ENCODE results near the gene DENND2A. TPM values are rescaled to one million over a fixed set of nuclear protein-coding genes. Genes with fewer than 3 reads are reported as not detected.
"Not testable (repeated sequence)": the region's sequence is repeated elsewhere in the genome, so short reads cannot be mapped to it uniquely, and the experiment has no call there.

DENND2A gene
- total RNA-seq, 1 experiment from 2014 or later: 11.9 TPM

DNA sequence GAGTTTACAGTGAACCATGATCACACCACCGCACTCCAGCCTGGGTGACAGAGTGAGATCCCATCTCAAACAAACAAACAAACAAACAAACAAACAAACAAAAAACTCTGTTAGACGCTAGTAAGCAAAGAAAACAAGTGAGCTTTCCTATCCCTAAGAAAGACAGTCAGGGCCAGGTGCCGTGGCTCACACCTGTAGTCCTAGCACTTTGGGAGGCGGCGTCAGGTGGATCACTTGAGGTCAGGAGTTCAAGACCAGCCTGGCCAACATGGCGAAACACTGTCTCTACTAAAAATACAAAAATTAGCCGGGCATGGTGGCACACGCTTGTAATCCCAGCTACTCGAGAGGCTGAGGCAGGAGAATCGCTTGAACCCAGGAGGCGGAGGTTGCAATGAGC lies 36.3 kb upstream of the DENND2A start:
- H3K27me3 ChIP-seq (ENCODE audit: control insufficient read depth, insufficient read depth, low read length): peaks cover 13% of the 10 kb centered on the region; the same call in 1 of the 2 replicates
- DNase-seq; H3K36me3 ChIP-seq (replicated peaks; ENCODE audit: control insufficient read depth, insufficient read depth, low read length); H3K4me3 ChIP-seq (ENCODE audit: insufficient read depth, low read depth, low read length): not testable (repeated sequence)

DNA sequence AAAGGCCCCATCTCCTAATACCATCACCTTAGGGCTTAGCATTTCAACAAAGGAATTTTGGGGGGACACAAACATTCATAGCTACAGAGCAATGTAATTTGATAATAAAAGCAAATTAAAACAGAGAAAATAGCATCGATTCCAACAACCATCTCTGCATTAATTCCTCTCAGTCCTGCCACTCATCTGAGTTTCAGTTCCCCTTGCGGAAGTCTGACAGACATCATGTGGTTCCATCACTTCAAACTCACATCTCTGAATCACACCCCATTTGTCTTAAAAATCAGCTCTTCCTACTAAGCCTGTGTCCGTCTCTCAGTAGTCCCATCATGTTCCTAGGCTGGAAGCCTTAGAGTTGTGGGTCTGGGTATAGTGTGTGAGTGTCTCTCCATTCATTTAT lies 35.7 kb upstream of the DENND2A start:
- no peak for DNase-seq
- H3K4me3 ChIP-seq (ENCODE audit: insufficient read depth, low read depth, low read length): no peak overlapping the region
- H3K36me3 ChIP-seq (replicated peaks; ENCODE audit: control insufficient read depth, insufficient read depth, low read length): peaks cover 4% of the 10 kb centered on the region
- H3K27me3 ChIP-seq (ENCODE audit: control insufficient read depth, insufficient read depth, low read length): peaks cover 13% of the 10 kb centered on the region; the same call in 1 of the 2 replicates

DNA sequence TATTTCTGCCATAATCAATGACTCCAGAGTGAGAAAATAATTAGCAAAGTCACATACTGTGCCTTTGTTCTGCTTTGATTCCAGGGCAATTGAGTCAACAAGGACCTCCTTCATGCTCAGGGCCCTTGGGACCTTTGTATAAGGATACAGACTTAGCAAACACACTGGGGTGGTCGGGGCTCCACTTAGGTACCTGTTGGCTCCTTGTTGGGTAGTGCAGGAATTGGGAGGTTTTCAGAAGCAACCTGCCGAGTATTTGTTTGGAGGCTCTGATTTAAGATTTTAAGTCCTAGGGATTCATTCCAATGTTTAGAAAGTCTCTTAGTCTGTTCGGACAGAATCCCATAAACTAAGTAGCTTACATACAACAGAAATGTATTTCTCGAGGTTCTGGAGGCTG lies 35.1 kb upstream of the DENND2A start:
- no peak for DNase-seq
- H3K27me3 ChIP-seq (ENCODE audit: control insufficient read depth, insufficient read depth, low read length): peaks cover 13% of the 10 kb centered on the region; the same call in 1 of the 2 replicates
- peaks cover 2% of the 10 kb centered on the region for H3K36me3 ChIP-seq (replicated peaks; ENCODE audit: control insufficient read depth, insufficient read depth, low read length)
- no peak overlapping the region for H3K4me3 ChIP-seq (ENCODE audit: insufficient read depth, low read depth, low read length)

DNA sequence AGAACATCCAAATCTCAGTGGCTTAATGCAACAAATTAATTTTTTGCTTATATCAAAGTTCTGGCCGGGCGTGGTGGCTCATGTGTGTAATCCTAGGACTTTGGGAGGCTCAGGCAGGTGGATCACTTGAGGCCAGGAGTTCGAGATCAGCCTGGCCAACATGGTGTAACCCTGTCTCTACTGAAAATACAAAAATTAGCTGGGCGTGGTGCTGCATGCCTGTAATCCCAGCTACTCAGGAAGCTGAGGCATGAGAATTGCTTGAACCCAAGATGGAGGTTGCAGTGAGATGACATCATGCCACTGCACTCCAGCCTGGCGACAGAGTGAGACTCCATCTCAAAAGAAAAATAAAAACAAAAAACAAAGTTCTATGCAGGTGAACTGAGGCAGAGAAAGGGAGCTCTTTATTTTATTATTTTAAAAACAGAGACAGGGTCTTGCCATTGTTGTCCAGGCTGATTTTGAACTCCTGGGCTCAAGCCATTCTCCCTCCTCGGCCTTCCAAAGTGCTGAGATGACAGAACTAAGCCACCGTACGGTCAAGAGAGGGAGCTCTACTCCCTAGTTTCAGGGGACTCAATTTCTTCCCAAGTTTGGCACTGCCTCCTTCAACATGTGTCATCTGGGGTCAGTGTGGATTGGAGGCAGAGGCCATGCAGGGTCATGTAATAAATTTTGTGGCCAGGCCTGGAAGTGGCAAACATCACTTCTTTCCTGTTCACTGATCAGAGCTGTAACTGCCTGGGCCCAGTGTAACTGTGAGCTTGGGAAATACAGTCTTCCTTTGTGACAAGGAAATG lies 34.5 kb upstream of the DENND2A start:
- Histone ChIP-seq H3K27me3 (ENCODE audit: control insufficient read depth, insufficient read depth, low read length) (peaks cover 13% of the 10 kb centered on the region; the same call in 1 of the 2 replicates), H3K36me3 (replicated peaks; ENCODE audit: control insufficient read depth, insufficient read depth, low read length) (peaks cover under 1% of the 10 kb centered on the region), H3K4me3 (ENCODE audit: insufficient read depth, low read depth, low read length) (no peak overlapping the region)
- DNase-seq: peak; percentile 77

DNA sequence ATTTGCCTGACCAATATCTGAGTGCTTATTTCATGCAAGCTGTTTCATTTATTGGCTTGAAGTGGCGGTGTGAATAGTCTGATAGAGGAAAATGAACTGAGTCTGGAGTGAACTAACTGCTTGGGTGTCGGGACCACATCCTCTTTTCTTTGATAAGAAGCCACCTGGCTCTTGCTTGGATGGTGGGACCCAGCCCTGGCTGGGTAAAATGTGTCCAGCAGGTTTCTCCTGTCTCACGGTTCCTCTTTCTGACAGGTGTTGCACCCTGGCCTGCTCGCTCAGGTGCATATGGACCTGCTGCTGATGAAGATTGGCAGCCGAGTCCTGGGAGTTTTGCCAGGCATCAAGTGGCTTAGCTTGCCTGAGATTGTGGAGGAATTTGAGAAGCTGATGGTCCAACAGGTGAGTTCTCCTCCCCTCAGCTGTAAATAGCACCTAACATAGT lies 33.8 kb upstream of the DENND2A start:
- Histone ChIP-seq H3K27me3 (ENCODE audit: control insufficient read depth, insufficient read depth, low read length) (peaks cover 13% of the 10 kb centered on the region; the same call in 1 of the 2 replicates), H3K4me3 (ENCODE audit: insufficient read depth, low read depth, low read length) (no peak overlapping the region), H3K36me3 (replicated peaks; ENCODE audit: control insufficient read depth, insufficient read depth, low read length) (no peaks in the 10 kb centered on the region; the same call in none of the 2 replicates)
- no peak for DNase-seq

DNA sequence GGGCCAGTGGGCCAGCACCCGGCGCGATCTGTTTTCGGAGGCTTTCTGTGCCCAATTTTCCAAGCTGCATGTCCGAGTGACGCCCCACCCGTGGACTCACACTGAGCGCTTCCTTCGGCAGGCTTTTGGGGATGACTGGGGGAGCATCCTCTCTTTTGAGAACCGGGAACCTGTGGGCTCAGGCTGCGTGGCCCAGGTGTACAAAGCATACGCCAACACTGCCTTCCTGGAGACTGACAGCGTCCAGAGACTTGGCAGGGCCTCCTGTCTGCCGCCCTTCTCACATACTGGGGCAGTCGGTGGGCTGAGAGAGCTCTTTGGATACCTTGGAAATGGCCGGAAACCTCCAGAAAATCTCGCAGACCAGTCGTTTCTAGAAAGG lies 33.2 kb upstream of the DENND2A start:
- peaks cover 13% of the 10 kb centered on the region; the same call in 1 of the 2 replicates for H3K27me3 ChIP-seq (ENCODE audit: control insufficient read depth, insufficient read depth, low read length)
- no peaks in the 10 kb centered on the region; the same call in none of the 2 replicates for H3K36me3 ChIP-seq (replicated peaks; ENCODE audit: control insufficient read depth, insufficient read depth, low read length)
- peak; percentile 46 for DNase-seq
- peak overlapping the region; percentile 73 for H3K4me3 ChIP-seq (ENCODE audit: insufficient read depth, low read depth, low read length)

DNA sequence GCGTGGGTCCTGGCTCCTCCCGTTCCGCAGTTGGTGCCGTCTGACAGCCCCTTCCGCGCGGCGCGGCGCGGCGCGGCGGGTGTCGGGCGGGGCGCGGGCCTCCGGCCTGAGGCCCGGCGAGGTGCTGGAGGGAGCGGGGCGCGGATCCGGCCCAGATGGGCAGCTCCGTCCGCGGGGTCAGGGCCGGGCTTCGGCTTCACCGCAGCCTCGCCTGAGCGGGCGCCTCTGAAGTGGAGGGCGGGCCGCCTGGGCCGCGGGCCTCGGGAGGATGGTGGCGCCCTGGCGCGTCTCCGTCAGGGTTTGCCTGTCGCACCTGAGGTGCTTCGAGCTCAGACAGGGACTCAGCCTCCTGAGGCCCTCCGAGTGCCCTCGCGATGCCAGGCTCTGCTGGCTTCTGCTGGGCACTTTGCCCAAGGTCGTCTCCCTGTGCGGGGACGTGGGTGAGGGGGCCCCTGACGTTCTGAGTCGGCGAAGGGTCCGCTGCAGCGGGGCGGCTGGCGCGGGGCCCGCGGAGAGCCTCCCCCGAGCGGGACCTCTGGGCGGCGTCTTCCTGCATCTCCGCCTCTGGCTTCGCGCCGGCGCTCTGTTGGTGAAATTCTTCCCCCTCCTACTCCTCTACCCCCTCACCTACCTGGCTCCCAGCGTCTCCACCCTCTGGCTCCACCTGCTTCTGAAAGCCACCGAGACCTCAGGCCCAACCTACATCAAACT lies 32.6 kb upstream of the DENND2A start:
- Histone ChIP-seq H3K4me3 (ENCODE audit: insufficient read depth, low read depth, low read length) (peak overlapping the region; percentile 73), H3K36me3 (replicated peaks; ENCODE audit: control insufficient read depth, insufficient read depth, low read length) (no peaks in the 10 kb centered on the region; the same call in none of the 2 replicates), H3K27me3 (ENCODE audit: control insufficient read depth, insufficient read depth, low read length) (peaks cover 13% of the 10 kb centered on the region; the same call in 1 of the 2 replicates)
- DNase-seq: peak; percentile 90

DNA sequence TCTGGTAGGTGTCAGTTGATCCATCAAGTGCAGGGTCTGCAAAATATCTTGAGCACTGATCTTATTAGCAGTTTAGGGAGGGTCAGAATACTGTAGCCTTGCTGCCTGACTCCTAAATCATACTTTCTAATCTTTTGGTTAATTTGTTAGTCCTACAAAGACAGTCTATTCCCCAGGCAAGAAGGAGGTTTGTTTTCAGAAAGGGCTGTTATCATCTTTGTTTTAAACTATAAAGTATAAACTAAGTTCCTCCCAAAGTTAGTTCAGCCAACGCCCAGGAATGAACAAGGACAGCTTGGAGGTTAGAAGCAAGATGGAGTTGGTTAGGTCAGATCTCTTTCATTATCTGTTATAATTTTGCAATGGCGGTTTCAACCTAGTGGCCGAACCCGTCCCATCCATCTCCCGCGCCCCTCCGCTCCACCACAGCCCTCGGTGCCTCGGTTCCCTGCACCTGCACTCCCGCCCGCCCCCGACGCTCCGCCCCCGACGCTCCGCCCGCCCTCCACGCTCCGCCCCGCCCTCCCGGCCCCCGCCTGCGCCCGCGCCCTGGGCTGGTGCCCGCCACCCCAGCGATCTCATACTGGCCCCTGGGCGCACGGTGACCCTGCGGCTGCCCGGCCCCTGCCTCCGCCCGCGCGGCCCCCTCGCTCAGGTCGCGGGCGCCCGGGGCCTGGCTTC lies 31.9 kb upstream of the DENND2A start, which contains the start of gene ADCK2:
ADCK2 (plus strand) TSS at position 564 of the 681 bp plus-strand sequence. CDS start 386 bp downstream, outside the sequence.
- peak; percentile 98 for DNase-seq
- Histone ChIP-seq H3K27me3 (ENCODE audit: control insufficient read depth, insufficient read depth, low read length) (peaks cover 13% of the 10 kb centered on the region; the same call in 1 of the 2 replicates), H3K4me3 (ENCODE audit: insufficient read depth, low read depth, low read length) (peak within 1 kb of the TSS; percentile 73), H3K36me3 (replicated peaks; ENCODE audit: control insufficient read depth, insufficient read depth, low read length) (no peaks in the 10 kb centered on the region; the same call in none of the 2 replicates)

DNA sequence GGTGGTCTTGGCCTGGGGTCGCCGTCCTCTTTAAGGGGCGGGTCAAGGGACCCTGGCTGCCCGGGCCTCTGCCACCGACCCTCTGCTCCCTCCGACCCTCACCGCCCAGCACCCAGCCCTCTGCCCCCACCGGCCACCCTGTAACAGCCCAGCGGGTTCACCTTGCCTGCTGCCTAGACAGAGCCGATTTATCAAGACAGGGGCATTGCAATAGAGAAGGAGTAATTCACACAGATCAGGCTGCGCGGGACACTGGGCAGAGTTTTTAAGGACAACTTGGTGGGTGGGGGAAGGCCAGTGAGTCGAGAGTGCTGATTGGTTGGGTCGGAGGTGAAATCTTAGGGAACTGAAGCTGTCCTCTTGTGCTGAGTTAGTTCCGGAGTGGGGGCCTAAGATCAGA lies 31.4 kb upstream of the DENND2A start:
- Histone ChIP-seq H3K4me3 (ENCODE audit: insufficient read depth, low read depth, low read length) (peak overlapping the region; percentile 22), H3K27me3 (ENCODE audit: control insufficient read depth, insufficient read depth, low read length) (peaks cover 13% of the 10 kb centered on the region; the same call in 1 of the 2 replicates), H3K36me3 (replicated peaks; ENCODE audit: control insufficient read depth, insufficient read depth, low read length) (no peaks in the 10 kb centered on the region; the same call in none of the 2 replicates)
- peak; percentile 44 for DNase-seq

DNA sequence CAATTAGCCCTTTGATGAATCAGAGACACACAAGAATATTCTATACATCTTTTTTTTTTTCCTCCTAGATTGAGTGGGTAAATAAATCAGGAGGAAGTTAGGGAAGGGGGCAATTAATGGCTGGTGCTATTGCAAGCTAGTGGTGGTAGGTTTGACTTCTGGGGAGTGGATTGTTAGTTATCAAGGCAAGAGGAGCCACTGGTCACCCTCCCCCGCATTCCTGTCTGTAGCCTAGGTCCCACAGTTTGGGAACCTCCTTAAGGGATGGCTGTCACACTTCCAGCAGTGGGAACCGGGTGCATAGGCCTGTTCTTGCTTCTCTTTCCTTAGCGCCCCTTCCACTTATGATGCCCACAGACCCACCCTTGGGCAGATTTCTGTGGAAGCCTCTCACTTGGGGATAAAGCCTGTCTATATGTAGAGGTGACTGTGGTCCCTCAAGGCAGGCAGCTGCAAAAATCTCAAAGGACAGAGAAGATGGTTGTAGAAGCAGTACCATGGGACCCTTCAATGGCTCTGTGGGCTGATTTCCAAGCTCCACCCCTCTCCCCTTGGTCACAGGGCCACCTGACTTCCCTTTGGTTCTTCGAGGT lies 29.8 kb upstream of the DENND2A start:
- H3K36me3 ChIP-seq (replicated peaks; ENCODE audit: control insufficient read depth, insufficient read depth, low read length): no peaks in the 10 kb centered on the region; the same call in 1 of the 2 replicates
- H3K27me3 ChIP-seq (ENCODE audit: control insufficient read depth, insufficient read depth, low read length): peaks cover 13% of the 10 kb centered on the region; the same call in 1 of the 2 replicates
- DNase-seq: peak; percentile 47
- no peak overlapping the region for H3K4me3 ChIP-seq (ENCODE audit: insufficient read depth, low read depth, low read length)

DNA sequence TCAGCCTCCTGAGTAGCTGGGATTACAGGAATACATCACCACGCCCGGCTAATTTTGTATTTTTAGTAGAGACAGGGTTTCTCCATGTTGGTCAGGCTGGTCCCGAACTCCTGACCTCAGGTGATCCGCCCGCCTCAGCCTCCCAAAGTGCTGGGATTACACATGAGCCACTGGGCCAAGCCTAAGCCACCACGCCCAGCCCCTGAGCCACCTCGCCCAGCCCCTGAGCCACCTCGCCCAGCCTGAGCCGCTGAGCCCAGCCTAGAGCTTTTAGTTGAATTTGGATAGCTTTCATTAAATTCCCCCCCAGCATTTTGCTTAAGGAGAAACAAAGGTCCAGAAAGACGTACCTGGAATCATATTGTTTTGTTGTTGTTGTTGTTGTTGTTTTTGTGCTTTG lies 29.2 kb upstream of the DENND2A start:
- DNase-seq; H3K4me3 ChIP-seq (ENCODE audit: insufficient read depth, low read depth, low read length); H3K36me3 ChIP-seq (replicated peaks; ENCODE audit: control insufficient read depth, insufficient read depth, low read length): not testable (repeated sequence)
- H3K27me3 ChIP-seq (ENCODE audit: control insufficient read depth, insufficient read depth, low read length): peaks cover 13% of the 10 kb centered on the region; the same call in 1 of the 2 replicates

DNA sequence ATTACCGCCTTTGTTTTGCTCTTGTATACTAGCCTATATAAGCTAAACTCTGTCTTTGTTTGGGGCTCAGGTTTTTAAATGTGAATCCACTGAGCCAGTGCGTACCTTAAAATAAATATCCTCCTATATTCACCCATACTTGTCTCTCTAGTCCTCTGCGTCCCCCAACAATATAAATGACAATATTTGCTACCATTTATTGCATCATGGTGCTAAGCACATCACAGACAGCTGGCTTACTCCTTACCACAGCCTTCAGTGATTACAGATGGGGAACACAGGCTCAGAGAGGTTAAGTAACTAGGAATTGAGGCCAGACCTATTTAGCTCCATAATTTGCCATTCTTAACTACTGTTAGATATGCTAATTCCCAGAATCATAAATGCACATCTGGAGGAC lies 28.7 kb upstream of the DENND2A start:
- Histone ChIP-seq H3K36me3 (replicated peaks; ENCODE audit: control insufficient read depth, insufficient read depth, low read length) (no peaks in the 10 kb centered on the region; the same call in 1 of the 2 replicates), H3K4me3 (ENCODE audit: insufficient read depth, low read depth, low read length) (no peak overlapping the region), H3K27me3 (ENCODE audit: control insufficient read depth, insufficient read depth, low read length) (peaks cover 13% of the 10 kb centered on the region; the same call in 1 of the 2 replicates)
- DNase-seq: no peak

DNA sequence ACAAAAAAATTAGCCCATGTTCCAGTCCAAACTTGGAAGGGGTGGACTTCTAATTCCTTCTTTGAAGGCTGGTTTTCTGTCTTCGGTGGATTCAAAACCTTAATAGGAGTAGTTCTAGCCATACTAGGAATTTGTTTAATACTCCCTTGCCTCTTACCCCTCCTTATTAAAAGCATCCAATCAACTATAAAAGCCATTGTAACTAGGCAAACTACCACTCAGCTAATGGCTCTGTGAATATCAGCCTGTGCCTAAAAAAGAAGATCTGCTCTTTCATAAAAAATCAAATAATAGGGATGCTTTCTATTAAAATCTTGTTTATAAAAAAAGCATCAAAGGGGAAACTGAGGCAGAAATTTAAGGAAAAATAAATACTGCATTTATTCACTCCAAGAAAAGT lies 28.0 kb upstream of the DENND2A start:
- Histone ChIP-seq H3K36me3 (replicated peaks; ENCODE audit: control insufficient read depth, insufficient read depth, low read length) (no peaks in the 10 kb centered on the region), H3K27me3 (ENCODE audit: control insufficient read depth, insufficient read depth, low read length) (peaks cover 6% of the 10 kb centered on the region; the same call in 1 of the 2 replicates), H3K4me3 (ENCODE audit: insufficient read depth, low read depth, low read length) (no peak overlapping the region)
- no peak for DNase-seq

DNA sequence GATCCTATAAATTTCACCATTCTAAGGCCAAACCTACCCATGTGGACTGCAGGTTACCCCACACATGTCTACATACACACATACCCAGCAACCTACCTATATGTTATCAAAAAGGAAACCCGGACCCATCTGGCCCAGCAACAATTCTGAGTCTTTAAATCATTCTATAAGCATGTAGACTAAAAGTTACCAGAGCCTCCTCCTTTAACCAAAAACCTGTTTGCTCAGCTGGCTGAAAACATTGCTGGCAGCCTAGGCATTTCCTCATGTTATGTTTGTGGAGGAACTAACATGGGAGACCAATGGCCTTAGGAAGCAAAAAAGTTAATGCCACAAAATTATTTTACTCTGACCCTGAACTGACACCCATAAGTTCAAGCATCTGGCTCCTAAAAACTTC lies 26.9 kb upstream of the DENND2A start:
- H3K36me3 ChIP-seq (replicated peaks; ENCODE audit: control insufficient read depth, insufficient read depth, low read length): no peaks in the 10 kb centered on the region
- no peak for DNase-seq
- H3K4me3 ChIP-seq (ENCODE audit: insufficient read depth, low read depth, low read length): no peak overlapping the region
- H3K27me3 ChIP-seq (ENCODE audit: control insufficient read depth, insufficient read depth, low read length): no peaks in the 10 kb centered on the region; the same call in 1 of the 2 replicates

Measured in H7 (cell line).